ENCODE data around the gene CHD5. TPM values are rescaled to one million over a fixed set of nuclear protein-coding genes. Genes with fewer than 3 reads are reported as not detected.

CHD5 gene
- total RNA-seq, 1 experiment from 2014 or later: 1.6 TPM

DNA sequence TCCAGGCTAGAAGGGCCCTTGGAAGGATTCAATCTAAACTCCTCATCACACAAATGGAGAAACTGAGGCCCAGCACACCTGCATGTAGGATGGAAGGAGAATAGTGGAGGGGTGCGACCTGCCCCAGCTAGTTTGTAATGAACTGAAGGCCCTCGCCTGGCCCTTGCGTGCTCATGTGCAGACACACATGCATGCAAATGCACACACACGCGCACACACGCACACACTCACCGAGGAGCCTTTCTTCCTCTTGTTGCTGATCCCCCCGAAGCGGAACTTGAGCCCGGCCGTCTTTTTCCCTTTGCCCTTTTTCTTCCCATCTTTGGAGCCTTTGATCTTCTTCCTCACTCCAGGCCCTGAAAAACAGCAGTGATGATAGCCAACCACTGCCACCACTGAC, 27.9 kb downstream of the CHD5 start:
- Mint-ChIP-seq H3K27me3 (ENCODE audit: low read depth) (peaks cover 19% of the 10 kb centered on the region), H3K36me3 (ENCODE audit: insufficient read depth in 1 of 3, low read depth in 3 of 3) (no peaks in the 10 kb centered on the region), H3K4me1 (peaks cover 1 to 2% of the 10 kb centered on the region in 2 experiments; a peak in 3 of 4 replicates), H3K4me3 (no peak overlapping the region), H3K9me3 (no peaks in the 10 kb centered on the region), H3K27ac (no peak overlapping the region)
- Histone ChIP-seq H3K4me2 (ENCODE audit: insufficient read depth, insufficient read length, low read length) (no peak overlapping the region), H3K27ac (ENCODE audit: insufficient read length, low read depth, low read length) (no peak overlapping the region), H3K56ac (ENCODE audit: insufficient read length, low read depth, low read length) (no peak overlapping the region), H3T11ph (ENCODE audit: low read length) (no peak overlapping the region), H3K27me3 (ENCODE audit: insufficient read depth, low read length) (peaks cover 9% of the 10 kb centered on the region; the same call in 1 of the 2 replicates), H4K5ac (ENCODE audit: insufficient read length, low read depth, low read length) (no peak overlapping the region), H2BK12ac (ENCODE audit: insufficient read length, low read depth, low read length) (no peak overlapping the region), H3K4ac (ENCODE audit: low read depth, low read length) (no peak overlapping the region), H2BK15ac (ENCODE audit: low read depth, low read length) (no peak overlapping the region), H3K23me2 (ENCODE audit: insufficient read length, low read depth, low read length, poor library complexity, severe bottlenecking) (peaks cover 12% of the 10 kb centered on the region), H3K9ac (ENCODE audit: extremely low read depth, insufficient read length, low read length) (no peak overlapping the region), H2AK5ac (ENCODE audit: insufficient read length, low read length) (no peak overlapping the region), H2BK5ac (ENCODE audit: insufficient read length, low read length) (no peak overlapping the region), H3K4me1 (ENCODE audit: insufficient read depth, low read length) (no peaks in the 10 kb centered on the region), H3K9me3 (ENCODE audit: control insufficient read depth, low read depth, low read length) (no peaks in the 10 kb centered on the region), H4K91ac (ENCODE audit: insufficient read length, low read depth, low read length) (no peak overlapping the region), H4K8ac (replicated peaks; ENCODE audit: insufficient read length, low read depth, low read length) (no peak overlapping the region), H3K79me1 (ENCODE audit: insufficient read depth, low read depth, low read length, poor library complexity, severe bottlenecking) (no peaks in the 10 kb centered on the region), H2AFZ (ENCODE audit: low read length) (no peak overlapping the region), H3K18ac (ENCODE audit: insufficient read length, low read depth, low read length) (no peak overlapping the region), H2BK20ac (ENCODE audit: low read depth, low read length, poor library complexity, severe bottlenecking) (no peak overlapping the region), H3K14ac (ENCODE audit: insufficient read depth, low read length) (no peak overlapping the region), H3K23ac (ENCODE audit: insufficient read length, low read depth, low read length) (no peak overlapping the region), H4K20me1 (ENCODE audit: control insufficient read depth, insufficient read depth, insufficient read length) (no peaks in the 10 kb centered on the region), H2BK120ac (ENCODE audit: low read depth, low read length, poor library complexity, severe bottlenecking) (no peak overlapping the region), H3K79me2 (ENCODE audit: insufficient read depth, low read length) (no peaks in the 10 kb centered on the region)
- TF ChIP-seq, protein P1, sequence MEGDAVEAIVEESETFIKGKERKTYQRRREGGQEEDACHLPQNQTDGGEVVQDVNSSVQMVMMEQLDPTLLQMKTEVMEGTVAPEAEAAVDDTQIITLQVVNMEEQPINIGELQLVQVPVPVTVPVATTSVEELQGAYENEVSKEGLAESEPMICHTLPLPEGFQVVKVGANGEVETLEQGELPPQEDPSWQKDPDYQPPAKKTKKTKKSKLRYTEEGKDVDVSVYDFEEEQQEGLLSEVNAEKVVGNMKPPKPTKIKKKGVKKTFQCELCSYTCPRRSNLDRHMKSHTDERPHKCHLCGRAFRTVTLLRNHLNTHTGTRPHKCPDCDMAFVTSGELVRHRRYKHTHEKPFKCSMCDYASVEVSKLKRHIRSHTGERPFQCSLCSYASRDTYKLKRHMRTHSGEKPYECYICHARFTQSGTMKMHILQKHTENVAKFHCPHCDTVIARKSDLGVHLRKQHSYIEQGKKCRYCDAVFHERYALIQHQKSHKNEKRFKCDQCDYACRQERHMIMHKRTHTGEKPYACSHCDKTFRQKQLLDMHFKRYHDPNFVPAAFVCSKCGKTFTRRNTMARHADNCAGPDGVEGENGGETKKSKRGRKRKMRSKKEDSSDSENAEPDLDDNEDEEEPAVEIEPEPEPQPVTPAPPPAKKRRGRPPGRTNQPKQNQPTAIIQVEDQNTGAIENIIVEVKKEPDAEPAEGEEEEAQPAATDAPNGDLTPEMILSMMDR (conservative IDR thresholded peaks at IDR 0.05): no peak
- WGBS (ENCODE audit: extremely low coverage, insufficient read length, low lambda C conversion rate): no CpG with 5 or more reads among the region's 11 CpGs
- no peak for DNase-seq
